IMR-90 (cell line): ENCODE data around the gene ZNF800.

Experiments
- CEBPB ChIP-seq: IDR thresholded peaks from 2 replicates; pipeline ENCODE4 v1.6.1; 2012; ENCODE audit warnings: low read depth, low read length, improper control_type of control experiment
- POLR2A ChIP-seq: IDR thresholded peaks from 2 replicates; pipeline ENCODE4 v1.6.1; 2012; ENCODE audit warnings: mild to moderate bottlenecking, low read depth, low read length
- TF ChIP-seq, protein P1 (sequence below): conservative IDR thresholded peaks from 2 replicates; pipeline ENCODE4 v1.5.1; 2012; ENCODE audit warnings: mild to moderate bottlenecking, low read depth, low read length, improper control_type of control experiment
- TF ChIP-seq, protein P2 (sequence below): fragments of 150-350 bp; IDR thresholded peaks from 2 replicates; pipeline ENCODE4 v1.6.1; 2017; ENCODE audit warnings: mild to moderate bottlenecking, antibody characterized with exemption, low read length, low read depth

DNA sequence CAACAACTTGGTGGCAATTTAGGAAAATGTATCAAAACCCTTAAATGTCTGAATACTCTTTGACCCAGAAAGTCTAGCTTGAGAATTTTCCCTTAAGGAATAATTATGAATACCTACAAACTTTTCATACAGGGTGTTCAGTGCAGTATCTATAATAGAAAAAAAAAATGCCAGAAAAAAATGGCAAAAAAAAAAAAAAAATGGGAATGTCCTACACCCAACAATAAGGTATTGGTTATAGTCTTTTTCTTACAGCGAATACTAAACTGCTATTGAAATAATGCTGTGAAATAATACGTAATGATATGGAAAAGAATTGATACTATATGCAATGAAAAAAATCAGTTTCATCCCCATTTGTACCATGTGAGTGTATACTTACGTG, 44.3 kb downstream of the ZNF800 start:
- TF ChIP-seq, protein P1, sequence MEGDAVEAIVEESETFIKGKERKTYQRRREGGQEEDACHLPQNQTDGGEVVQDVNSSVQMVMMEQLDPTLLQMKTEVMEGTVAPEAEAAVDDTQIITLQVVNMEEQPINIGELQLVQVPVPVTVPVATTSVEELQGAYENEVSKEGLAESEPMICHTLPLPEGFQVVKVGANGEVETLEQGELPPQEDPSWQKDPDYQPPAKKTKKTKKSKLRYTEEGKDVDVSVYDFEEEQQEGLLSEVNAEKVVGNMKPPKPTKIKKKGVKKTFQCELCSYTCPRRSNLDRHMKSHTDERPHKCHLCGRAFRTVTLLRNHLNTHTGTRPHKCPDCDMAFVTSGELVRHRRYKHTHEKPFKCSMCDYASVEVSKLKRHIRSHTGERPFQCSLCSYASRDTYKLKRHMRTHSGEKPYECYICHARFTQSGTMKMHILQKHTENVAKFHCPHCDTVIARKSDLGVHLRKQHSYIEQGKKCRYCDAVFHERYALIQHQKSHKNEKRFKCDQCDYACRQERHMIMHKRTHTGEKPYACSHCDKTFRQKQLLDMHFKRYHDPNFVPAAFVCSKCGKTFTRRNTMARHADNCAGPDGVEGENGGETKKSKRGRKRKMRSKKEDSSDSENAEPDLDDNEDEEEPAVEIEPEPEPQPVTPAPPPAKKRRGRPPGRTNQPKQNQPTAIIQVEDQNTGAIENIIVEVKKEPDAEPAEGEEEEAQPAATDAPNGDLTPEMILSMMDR, result no peak
- TF ChIP-seq POLR2A (no peak), CEBPB (no peak)
- TF ChIP-seq, protein P2, sequence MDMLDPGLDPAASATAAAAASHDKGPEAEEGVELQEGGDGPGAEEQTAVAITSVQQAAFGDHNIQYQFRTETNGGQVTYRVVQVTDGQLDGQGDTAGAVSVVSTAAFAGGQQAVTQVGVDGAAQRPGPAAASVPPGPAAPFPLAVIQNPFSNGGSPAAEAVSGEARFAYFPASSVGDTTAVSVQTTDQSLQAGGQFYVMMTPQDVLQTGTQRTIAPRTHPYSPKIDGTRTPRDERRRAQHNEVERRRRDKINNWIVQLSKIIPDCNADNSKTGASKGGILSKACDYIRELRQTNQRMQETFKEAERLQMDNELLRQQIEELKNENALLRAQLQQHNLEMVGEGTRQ, result no peak
